Brain microvascular endothelial cell (primary cell): Measurements from ENCODE around the gene PSMD14.

Source experiments
- DNase-seq: peaks from one replicate; pipeline ENCODE4 v3.0.0-alpha.2; 2020
- H3K27ac ChIP-seq: fragments of 250-450 bp; sonication (Bioruptor Pico); 2 replicates; pipeline ENCODE4 v1.5.1; 2020; ENCODE audit warnings: mild to moderate bottlenecking, moderate library complexity
- H3K27me3 ChIP-seq: fragments of 250-450 bp; sonication (Bioruptor Pico); replicated peaks from 2 replicates; pipeline ENCODE4 v1.5.1; 2020; ENCODE audit warnings: mild to moderate bottlenecking
- H3K36me3 ChIP-seq: fragments of 250-450 bp; sonication (Bioruptor Pico); replicated peaks from 2 replicates; pipeline ENCODE4 v1.5.1; 2020; ENCODE audit warnings: mild to moderate bottlenecking
- H3K4me3 ChIP-seq: 2 replicates; pipeline ENCODE4 v1.5.1; 2011; ENCODE audit warnings: low read depth, mild to moderate bottlenecking, control low read depth, low read length, moderate library complexity
- CTCF ChIP-seq: IDR thresholded peaks from 2 replicates; pipeline ENCODE4 v1.5.1; 2011; ENCODE audit warnings: low read depth, mild to moderate bottlenecking, moderate library complexity, low read length, control low read depth, inconsistent platforms; ENCODE audit errors: missing control alignments
- in situ Hi-C: cut with HindIII; loops from 2 replicates; pipeline ENCODE4 v1.10.0; 2017; ENCODE audit warnings: low sequenced_read_pairs, low pct_ligation_motif_present

PSMD14 gene

DNA sequence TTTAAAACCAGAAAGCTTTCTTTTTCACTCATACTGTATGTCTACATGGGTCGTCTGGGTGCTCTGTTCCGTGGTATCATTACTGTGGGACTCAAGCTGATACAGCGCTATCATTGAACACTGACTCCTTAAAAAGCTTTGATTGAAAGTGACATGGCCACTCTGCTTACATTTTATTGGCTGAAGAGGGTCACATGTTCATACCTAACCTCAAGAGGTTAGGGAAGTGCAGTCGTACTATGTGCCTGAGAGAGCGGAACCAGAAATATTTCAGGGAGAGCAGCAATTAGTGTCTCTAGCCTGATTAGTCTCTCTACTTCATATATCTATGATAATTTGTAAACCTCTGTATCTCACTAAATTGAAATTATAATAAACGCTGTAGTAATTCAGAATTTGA is 43.5 kb downstream of the PSMD14 start:
- Histone ChIP-seq H3K27me3 (no peaks in the 10 kb centered on the region), H3K27ac (no peak overlapping the region), H3K36me3 (no peaks in the 10 kb centered on the region), H3K4me3 (no peak overlapping the region)
- TF ChIP-seq CTCF, result no peak
- in situ Hi-C loops, result no loop called here
- DNase-seq, result no peak

DNA sequence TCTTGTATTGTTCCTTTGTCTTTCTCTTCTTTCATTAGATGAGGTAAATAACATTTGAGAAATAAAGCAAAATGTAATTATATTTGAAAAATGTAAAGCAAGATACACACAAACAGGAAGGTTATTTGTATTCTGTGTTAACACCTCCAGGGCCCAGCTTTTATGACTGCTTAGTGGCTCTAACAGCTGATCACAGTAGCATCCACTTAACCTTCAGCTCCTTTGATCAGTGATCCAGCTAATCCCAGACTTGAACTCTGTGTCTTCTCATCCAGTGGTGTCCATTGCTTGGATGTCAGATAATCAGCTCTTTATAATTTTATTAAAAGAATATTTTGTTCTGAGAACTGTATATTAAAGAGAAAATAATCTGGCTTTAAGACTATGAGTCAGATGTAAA is 44.5 kb downstream of the PSMD14 start:
- H3K27me3 ChIP-seq, result no peaks in the 10 kb centered on the region
- H3K36me3 ChIP-seq, result no peaks in the 10 kb centered on the region
- no peak for TF ChIP-seq CTCF
- no peak overlapping the region for H3K4me3 ChIP-seq
- no peak overlapping the region for H3K27ac ChIP-seq
- in situ Hi-C loops, result no loop called here
- DNase-seq, result no peak

DNA sequence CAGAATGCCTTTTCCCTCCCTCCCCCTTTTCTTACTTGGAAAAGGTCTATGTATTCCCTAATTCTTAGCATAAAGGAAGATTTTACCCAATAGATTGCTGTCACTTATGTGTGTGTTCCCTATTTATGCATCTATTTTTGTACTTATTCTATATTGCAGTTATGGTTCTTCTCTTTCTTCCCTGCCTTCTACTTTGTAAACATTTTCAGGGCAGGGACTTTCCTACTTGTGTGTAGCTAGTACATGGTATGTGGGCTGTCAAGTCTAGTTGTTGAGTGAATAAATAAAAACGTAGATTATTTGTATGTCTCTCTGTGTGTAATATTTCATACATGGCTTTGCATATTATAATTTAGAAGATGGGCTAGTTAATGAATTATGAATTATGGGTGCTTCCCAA is 45.3 kb downstream of the PSMD14 start:
- DNase-seq, result no peak
- TF ChIP-seq CTCF, result no peak

GRCh38 chr2:161354106-161354505 is 45.9 kb downstream of the PSMD14 start:
- in situ Hi-C loops, result no loop called here
- Histone ChIP-seq H3K4me3 (no peak overlapping the region), H3K27me3 (no peaks in the 10 kb centered on the region), H3K36me3 (no peaks in the 10 kb centered on the region), H3K27ac (no peak overlapping the region)
- TF ChIP-seq CTCF, result no peak
- DNase-seq, result no peak

More for the DNA sequence above, 45.3 kb downstream of the PSMD14 start:
- in situ Hi-C loops, result no loop called here
- Histone ChIP-seq H3K27me3 (no peaks in the 10 kb centered on the region), H3K4me3 (no peak overlapping the region), H3K36me3 (no peaks in the 10 kb centered on the region), H3K27ac (no peak overlapping the region)

DNA sequence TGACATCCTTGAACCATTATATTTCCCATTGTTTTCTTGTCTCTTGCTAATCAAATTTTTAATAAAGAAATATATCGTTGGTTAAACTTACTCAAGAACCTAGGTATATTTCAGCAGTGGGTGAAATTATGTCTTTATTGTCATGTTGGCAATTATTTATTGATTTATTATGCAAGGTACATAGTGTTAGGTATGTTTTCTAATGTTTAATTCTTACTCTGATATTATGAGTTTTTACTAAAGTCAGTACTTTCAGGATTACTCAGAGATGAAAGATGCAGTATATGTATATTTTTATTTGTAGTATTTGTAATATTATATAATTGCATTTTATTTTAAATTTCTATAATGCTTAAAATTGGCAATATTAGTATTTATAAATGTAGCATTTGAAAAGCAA is 46.9 kb downstream of the PSMD14 start:
- no peak overlapping the region for H3K4me3 ChIP-seq
- no peak for TF ChIP-seq CTCF
- H3K36me3 ChIP-seq, result no peaks in the 10 kb centered on the region
- no peak for DNase-seq
- in situ Hi-C loops, result no loop called here
- no peaks in the 10 kb centered on the region for H3K27me3 ChIP-seq
- H3K27ac ChIP-seq, result no peak overlapping the region

DNA sequence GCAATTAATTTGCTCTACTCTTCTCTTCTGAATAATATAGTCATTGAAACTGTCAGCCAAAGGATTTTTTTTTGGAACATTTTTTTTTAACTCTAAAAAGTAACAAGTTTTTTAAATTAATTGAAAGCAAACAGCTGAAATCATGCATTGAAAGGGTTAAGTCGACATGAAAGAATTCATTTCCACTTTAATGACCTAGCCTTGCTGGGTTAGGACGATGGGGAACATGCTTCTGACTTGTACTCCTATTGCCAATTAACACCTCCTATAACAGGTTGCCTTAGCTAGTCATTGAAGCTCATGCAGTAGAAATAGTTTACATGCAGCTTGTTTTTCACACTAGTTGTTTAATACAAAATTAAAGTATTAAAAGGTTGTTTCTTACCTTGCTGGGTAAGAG is 47.8 kb downstream of the PSMD14 start:
- no peaks in the 10 kb centered on the region for H3K27me3 ChIP-seq
- TF ChIP-seq CTCF, result no peak
- no peak overlapping the region for H3K4me3 ChIP-seq
- no peaks in the 10 kb centered on the region for H3K36me3 ChIP-seq
- in situ Hi-C loops, result no loop called here
- no peak overlapping the region for H3K27ac ChIP-seq
- DNase-seq, result no peak
